Activated T-cell treated with anti-CD3 and anti-CD28 coated beads for 1 hour (primary cell): ENCODE data around the gene TNS1.

Experiments used
- DNase-seq: peaks from one replicate; pipeline ENCODE4 v3.0.0-alpha.2; 2020; ENCODE audit warnings: low read depth

Gene TNS1

DNA sequence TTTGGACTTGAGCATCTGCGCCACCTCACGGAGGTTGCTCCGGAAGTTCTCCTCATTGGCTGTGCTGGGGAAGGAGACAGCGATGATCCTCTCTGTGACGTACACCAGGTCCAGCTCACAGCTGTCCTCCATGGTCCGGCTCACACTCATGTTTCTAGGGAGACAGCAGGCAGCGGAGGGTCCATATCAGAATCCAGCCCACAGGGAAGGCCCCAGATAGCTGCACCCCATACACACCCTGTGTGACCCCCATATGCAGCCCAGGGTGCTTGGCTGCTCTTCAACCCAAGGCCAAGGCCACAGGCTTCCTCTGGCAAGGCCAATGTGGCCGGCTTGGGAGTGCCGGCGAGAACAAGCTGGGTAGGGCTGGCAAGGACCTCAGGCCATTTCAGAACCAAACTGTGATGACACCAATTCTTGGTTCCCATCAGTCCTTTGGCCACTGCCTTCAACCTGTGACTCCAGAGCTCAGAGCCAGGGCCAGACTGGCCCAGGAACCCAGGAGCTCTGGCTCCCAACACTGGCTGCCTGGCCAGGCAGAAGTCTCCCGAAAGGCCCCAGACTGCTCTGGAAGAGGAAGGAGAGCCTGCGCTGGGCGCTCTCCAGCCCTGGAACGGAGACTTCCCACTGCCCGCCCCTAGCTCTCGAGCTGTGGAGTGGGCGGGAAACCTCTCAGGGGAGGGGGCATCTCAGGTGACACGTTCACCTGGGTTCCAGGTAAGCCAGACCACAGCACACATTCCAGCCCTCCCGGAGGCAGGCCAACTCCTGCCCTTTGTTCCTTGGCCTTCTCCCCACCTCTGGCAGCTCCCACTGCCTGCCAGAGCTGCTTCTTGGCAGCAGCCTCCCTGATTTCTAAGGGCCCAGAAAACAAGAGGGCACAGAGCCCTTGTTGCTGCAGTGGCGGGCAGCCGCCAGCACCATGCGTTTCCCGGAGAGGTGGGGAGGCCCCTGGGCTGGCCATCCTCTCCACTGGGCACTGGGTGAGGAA is 104.7 kb downstream of the TNS1 start:
- DNase-seq: no peak

DNA sequence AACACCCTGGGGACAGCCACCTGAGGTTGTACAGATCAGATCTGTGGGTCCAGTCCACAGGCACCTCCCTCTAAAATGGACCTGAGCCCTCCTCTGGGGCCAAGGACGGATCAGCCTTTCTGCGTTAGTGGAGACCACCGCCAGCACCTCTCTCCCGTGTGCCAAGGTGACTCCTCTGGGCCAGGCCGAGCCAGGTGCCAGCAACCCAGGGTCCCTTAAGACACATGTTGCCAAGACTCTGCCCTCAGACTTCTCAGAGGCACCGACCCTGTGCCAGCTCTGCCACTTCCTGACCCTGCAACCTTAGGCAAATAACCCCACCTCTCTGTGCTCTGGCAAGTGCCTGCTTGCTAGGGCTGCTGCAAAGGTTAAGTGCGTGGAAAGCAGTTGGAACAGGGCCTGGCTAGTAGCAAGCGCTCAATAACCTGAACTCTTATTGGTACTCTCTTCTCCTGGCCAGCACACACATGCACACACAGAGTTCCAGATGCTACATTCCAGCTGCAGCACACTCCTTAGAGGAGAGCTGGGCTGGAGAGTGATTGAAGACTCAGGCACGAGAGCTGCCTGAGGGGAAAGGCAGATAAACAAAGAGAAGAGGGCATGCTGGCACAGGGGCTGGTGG is 105.6 kb downstream of the TNS1 start:
- DNase-seq: no peak

DNA sequence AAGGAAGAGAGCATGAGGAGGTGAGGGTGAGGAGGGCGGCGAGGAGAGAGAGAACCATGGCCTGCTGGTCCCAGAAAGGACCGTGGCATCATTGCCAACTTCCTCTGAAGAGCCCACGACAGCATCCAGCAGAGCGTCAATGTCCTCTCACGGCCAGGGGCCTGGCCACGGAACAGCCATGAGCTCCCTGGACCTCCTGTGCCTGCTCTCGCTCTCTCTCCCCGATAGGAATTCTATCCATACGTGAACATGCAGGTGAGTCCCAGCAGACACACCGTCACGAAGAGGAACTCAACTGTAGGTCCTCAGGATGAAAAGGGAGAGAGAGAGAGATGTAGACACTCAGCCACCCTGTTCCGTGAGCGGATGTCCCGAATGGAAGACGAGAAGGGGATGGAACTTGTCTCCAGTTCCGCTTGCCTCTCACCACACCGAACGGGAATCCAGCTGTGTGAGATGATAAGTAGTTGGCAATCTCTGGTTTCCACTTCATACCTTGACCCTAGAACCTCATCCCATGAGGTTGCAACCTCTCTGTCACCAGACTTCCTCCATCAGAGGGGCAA is 107.6 kb downstream of the TNS1 start:
- DNase-seq: no peak

DNA sequence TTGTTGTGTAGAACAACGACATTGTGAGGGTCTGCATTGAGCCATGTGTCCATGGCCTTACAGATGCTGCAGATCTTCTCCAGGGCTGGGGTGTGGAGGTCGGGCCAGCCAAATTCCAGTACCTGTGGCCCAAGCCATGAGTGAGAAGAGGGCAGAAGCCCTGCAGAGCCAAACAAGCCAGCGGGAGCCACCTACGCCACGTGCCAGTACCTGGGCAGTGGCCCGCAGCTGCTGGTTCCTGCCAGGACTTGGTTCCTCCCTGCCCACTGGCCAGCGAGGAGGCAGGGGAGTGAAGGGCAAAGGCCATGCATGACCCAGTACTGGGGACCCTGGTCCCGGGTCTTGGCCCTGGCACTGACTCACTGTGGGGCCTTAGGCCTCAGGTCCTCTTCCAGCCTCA is 109.4 kb downstream of the TNS1 start:
- DNase-seq: no peak

DNA sequence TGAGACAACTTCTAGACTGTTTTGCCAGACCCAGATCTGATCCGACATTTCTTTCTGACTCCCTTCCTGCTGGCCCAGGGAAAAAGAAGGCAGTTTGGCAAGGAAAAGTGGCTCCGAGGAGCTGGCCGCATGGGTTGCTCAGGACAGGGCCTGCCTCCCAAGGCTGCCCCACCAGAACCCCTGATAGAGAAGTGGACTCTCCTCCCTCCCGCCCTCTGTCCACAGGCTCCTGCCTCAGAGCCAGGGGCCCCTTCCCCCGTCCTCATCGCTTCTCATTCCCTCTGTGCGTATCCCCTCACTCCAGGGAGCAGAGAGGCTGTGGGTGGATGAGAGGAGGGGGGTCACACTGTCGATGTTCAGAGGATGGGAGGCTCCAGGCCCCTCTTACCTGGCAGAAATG is 110.2 kb downstream of the TNS1 start:
- DNase-seq: no peak

DNA sequence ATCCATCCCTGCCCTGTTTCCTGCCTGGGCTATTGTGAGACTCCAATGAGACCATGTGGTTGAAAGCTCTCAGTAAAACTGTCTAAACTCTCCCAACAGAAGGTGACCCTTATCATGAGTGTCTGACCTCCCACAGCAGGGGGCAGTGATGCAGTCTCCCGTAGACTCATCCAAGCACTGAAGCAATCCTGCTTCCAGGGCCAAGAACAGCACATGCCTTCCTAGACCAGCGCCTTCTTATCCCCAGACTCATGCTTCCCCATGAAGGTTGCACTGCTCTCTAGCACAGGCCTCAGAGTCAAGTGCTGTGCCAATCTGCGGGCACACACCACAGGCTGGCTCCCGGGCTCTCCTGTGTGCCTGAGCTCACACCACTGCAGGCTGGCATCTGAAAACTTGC is 112.3 kb downstream of the TNS1 start:
- no peak for DNase-seq

DNA sequence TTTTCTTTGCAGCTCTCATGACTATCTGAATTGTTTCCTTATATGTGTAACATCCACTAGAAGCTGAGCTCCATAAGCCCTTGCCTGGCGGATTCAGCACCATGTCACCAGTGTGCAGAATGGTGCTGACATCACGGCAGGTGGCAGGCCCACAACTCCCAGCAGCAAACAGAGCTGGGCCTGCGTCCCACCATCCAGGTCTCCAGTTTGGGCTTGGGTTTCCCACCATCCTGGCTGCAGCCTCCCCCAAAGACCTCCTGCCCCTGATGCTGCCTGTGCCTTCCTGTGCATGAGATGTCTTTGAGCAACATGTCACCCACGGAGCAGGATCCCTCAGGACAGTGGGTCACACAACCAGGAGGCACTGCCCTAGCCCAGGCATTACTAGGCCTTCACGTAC is 113.1 kb downstream of the TNS1 start:
- DNase-seq: no peak

DNA sequence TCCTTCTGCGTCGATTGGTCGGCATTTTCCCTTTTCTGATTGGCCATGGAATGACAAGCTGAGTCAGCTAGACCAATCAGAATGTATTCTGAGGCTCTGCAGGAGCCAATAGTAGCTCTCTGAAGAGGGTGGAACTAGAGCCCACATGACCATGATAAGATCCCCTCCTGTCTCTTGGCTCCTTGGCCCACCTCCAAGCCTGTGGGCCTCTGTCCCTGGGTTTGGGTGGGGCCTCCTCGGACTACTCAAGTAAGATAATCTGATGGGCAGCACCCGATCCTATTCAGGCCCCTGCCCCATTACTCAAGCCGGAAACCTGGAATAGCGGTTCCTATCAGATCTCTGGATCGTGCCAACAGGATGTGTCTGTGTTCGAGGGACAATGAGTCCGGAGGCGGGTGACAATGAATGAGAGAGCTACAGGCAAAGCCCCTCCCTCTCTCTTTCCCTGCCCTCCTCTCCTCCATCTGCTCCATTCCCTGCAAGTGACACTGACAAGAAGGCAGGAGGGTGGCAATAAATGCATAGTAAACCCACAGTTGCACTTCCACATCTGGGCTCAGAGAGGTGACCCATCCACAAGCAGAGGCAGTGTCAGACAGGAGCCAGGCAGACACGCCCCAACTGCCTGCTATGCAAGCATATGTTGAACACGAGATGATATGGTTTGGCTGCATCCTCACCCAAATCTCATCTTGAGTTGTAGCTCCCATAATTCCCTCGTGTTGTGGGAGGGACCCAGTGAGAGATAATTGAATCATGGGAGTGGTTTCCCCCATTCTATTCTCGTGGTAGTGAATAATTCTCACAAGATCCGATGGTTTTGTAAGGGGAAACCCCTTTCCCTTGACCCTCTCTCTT is 114.7 kb downstream of the TNS1 start:
- no peak for DNase-seq

DNA sequence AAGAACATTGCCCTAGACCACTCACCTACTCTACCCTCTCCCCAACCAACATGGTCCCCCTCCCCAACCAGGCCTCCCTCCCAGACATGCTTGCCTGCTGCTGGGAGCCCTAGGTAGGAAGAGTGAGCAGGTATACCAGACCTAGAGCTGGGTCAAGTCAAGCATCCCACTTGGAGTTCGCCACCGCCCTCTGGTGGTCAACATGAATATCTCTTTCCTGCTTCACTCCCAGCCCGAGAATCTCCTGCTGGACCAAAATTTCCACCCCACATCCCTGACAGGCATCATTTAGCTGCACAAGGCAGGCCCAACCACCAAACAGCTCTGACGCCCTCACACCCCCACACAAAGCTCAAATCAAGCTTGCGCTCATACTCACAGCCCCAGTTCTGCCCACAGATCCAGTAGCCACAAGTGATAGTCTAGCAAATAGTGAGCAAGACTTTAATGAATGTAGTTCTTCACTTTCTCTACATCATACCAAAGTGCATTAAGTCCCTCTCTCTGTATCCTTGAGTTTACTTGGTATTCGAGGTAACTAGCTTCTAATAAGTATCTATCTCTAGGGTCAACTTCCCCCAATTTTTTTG is 116.0 kb downstream of the TNS1 start:
- DNase-seq: peak; percentile 47

DNA sequence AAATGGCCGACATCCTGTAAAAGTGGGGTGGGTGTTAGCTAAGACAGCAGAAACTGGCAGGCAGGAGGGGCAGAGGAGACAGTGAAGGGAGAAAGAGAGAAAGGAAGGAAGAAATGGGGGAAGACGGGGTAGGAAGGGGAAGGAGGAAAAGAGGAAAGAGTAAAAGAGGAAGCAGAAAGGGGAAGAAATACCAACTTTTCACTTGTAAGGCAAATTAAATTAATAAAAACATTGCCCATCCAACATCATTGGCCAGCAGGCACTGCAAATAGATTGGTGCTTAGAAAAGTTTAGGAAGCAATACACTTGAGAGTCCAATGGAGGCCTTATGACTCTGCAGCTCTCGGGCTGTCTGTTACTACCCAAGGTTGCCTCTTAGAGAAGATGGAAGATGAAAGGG is 116.7 kb downstream of the TNS1 start:
- no peak for DNase-seq

DNA sequence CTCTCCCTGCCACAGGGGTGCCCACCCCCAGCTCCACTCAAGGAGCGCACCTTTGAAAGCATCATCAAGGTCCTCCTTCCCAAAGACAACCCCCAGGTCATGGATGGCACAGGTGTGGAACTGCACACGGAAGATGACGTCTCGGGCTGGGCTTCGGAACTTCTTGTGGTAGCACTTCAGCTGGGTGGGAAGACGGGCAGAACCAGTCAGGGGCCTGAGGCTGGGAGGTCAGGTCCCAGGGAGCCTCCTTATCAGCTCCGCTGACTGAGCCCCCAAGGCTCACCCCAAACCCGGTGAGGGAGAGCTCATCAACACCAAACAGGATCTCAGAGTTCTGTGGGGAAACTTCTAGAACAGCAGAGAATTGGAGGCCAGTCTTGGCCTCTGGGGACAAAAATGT is 117.8 kb downstream of the TNS1 start:
- DNase-seq: no peak

DNA sequence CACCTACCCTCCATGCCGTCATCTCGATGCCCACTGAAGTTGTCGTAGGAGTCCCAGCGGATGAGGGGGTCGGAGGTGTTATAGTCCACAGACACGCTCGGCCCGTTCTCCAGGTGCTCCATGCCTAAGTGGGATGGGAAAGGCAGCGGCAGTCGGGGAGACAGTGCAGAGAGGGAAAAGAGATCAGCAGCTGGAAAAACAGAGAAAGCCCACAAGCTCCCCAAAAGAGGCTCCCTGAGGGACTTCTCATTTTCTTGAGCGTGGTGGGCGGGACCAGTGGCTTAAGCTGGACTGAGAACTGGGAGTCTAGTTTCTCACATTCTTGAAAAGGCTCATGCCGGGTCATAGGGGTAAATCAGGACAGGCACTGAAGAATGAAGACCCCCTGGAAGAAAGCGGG is 121.9 kb downstream of the TNS1 start:
- no peak for DNase-seq

DNA sequence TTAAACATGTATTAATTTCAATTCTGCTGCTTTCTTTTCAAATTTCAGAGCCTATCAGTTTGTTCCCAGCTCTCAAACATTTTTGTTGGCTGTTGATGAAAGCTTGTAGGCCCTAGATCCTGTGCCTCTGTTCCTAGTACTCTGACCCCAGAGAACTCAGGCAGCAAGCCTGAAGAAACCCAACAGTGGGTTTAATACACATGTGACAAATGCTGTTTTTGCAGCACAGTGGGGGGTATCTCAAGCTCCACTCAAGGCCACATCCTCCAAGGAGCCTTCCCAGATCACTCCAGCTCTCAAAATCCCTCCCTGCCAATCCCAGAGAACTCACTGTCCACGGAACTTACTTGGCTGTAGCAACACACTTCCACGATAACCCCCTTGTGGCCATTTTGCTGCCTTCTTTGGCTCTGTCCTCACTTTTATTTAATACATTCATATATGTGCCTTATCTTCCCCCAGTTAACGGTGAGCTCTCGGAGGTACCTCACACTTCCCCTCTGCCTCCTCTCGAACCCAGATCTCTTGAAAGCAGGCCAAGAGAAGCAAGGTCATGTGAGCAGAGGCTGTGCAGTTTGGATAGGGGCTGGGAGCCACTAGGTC is 122.4 kb downstream of the TNS1 start:
- DNase-seq: no peak

DNA sequence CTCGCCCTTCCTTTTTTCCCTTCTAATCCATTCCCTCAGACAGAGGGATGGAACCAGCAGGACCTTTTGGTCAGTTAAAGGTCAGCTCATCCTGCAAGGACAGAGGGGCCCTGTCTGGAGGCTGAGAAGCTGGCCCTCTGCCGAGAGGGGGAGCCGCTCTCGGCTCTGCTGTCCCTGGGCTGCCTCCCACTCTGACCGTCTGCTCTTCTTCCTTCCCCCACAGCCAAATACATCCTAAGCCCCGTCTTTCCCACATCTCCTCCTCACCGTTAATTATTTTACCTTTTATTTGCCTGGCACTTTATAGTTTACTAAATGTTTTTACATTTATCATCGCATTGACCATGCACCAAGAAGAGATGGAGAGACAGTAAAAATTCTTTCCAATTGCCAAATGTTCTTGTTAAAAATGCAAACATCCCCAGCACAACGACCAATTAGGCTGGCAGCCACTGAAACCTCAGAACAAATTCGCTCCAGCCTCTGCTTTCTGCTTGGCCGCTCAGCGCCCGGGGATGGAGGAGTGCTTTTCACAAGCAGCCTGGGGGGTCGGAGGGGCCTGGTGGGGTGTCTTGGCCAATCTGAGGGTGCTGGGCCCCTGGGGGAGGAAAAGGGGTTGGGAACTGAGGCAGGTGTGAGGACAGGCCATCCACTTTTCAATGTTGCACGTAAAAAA is 123.7 kb downstream of the TNS1 start:
- DNase-seq: no peak

DNA sequence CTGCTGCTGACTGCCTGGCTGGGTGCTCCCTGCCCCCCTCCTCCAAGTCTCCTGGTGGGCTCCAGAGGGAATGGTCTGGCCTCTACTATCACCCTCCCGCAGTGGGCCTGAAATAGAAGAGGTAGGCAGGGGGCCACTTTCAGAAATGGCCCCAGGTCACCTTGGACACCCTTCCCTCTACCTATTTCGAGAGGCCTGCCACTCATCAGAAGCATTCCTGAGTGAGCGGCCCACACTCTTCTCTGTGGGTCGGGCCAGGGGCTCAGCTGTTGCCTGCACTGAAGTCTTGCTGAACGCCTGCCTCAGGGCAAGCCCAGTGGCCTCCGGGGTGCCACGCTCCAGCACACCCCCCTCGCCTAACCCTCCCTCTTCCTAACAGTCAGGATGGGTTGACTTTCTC is 124.9 kb downstream of the TNS1 start:
- no peak for DNase-seq

DNA sequence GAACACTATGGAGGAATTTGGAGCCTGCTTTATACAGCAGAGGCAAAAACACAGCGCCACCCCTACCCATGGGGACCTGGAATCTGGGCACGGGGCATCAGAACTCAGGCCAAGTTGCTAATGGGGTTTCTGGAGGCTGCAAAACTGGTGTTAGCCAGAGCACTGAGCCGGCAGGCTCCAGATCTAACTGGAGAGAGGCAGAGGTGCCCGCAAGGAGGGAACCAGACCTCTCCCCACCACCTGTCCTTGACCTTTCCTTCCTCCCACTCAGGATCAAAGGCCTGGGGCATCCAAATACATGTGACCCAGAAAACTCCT is 126.6 kb downstream of the TNS1 start:
- no peak for DNase-seq

DNA sequence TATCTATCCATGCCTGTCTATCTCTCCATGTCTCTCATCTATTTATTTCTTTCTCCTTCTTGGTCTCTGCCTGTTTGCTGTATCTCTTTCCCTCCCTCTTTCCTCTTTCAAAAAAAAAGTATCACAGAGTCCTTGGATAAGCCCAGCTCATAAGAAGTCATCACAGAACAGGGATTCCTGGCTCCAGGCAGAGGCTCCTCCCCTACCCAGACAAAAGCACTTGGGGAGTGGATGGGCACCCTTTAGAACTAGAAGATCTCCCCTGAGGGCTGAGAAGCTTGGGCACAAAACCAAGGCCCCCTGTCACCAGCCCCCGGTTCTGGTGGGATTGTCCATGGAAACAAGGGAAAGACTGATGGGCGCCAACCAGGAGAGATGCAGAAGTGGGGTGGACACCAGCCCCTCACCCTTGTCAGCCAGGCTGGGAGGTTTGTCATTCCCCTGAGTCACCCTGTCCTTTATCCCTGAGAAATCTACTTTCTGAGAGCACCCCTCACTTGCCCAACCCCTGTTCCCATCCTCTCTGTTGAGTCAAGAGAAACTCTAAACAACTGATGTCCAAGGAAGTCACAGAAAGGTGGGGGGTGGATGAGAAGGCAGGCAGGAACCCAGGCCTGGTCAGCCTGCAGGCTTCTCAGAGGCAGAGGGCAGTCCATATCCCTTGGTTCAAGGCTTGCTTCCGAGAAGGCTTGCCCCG is 127.1 kb downstream of the TNS1 start:
- DNase-seq: no peak

DNA sequence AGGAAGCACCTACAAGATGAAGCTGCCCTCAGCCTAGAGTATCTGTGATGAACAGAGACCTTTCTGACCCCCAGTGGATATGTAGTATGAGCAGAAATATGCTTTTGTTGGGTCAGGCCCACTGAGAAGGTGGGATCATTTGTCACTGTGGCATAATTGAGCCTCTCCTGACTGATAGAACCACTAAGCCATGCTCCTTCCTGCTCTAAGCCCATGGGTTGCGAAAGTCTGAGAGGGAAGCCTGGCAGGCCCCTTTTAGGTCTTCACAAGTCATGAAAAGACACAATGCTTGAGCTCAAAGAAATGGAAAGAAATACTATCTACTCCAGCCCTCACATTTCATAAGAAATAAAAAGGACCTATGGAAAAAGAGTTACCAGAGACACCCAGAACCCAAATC is 127.7 kb downstream of the TNS1 start:
- DNase-seq: no peak

DNA sequence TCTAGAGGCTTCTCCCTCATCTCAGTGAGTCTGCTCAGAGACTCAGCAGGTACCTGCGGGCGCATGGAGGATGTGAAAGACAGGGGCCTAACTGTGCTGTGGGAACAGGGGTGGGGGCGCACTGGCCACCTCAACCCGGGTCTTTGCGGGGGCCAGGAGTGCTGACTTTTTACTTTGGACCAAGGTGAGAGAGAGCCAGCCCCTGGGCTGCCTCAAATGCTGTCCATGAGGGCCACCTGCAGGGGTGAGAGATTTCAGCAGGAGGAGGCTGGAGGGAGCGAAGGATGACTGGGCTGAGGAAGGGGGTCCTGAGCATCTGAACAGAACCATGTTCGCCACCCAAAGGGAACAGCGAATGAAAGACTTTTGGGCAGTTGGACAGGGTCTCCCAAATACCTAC is 129.4 kb downstream of the TNS1 start:
- DNase-seq: no peak

DNA sequence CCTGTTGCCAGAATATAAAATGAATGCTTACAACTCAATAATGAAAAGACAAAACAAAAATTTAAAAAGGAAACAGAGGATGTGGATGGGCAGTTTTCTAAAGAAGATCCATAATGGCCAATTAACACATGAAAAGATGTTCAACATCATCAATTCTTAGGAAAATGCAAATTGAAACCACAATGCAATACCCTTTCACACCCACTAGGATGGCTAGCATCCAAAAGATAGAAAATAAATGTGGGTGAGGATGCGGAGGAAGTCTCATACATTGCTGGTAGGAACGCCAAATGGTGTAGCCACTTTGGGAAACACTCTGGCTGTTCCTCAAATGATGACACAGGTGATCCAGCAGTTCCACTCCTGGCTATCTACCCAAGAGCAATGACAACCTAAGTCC is 130.5 kb downstream of the TNS1 start:
- no peak for DNase-seq
